HFFc6 (cell line): ENCODE measurements around the gene MEIOSIN. TPM values are rescaled to one million over a fixed set of nuclear protein-coding genes. Genes with fewer than 3 reads are reported as not detected.

Experiments used
- DNase-seq: peaks from one replicate; pipeline ENCODE4 v3.0.0-alpha.2; 2018
- H3K27ac Mint-ChIP-seq: 2 replicates; pipeline ENCODE4 v1.8.0; 2020; ENCODE audit warnings: mild to moderate bottlenecking, mixed read lengths
- H3K27me3 Mint-ChIP-seq: 2 replicates; pipeline ENCODE4 v1.8.0; 2021; ENCODE audit warnings: mild to moderate bottlenecking, moderate library complexity, mixed read lengths; ENCODE audit not compliant: insufficient read depth
- H3K36me3 Mint-ChIP-seq: 2 replicates; pipeline ENCODE4 v1.8.0; 2021; ENCODE audit warnings: low read depth, mixed read lengths
- H3K4me1 Mint-ChIP-seq: 2 replicates; pipeline ENCODE4 v1.8.0; 2020; ENCODE audit warnings: low read depth, mixed read lengths
- H3K4me3 Mint-ChIP-seq: 2 replicates; pipeline ENCODE4 v1.8.0; 2020; ENCODE audit warnings: mild to moderate bottlenecking, moderate library complexity, mixed read lengths
- H3K9me3 Mint-ChIP-seq: 2 replicates; pipeline ENCODE4 v1.8.0; 2020; ENCODE audit warnings: mild to moderate bottlenecking, mixed read lengths
- CTCF ChIP-seq: fragments of 200-600 bp; sonication (generic); IDR thresholded peaks from 2 replicates; pipeline ENCODE4 v1.5.0; 2021; ENCODE audit warnings: antibody characterized with exemption, mild to moderate bottlenecking
- total RNA-seq, 6 experiments: library from RNA; stranded (reverse); fragmentation: NEBNext Ultra II Directional; extraction: Animal tissue kit (Norgen Biotek cat#: 25700); gene quantifications; 2 replicates in 1 of 6; 3 replicates in 5 of 6; pipeline ENCODE4 v1.2.3, GENCODE V29; 2021

Gene MEIOSIN
- total RNA-seq, 6 experiments from 2014 or later = not detected

GRCh38 chr19:45786533-45786894, 53.3 kb downstream of the MEIOSIN start:
- Mint-ChIP-seq H3K27ac (no peak overlapping the region), H3K4me3 (no peak overlapping the region), H3K36me3 (peaks cover 34% of the 10 kb centered on the region), H3K9me3 (no peaks in the 10 kb centered on the region), H3K4me1 (peaks cover 37% of the 10 kb centered on the region), H3K27me3 (peaks cover 4% of the 10 kb centered on the region)
- DNase-seq = no peak
- TF ChIP-seq CTCF = no peak

GRCh38 chr19:45789035-45789786, 56.0 kb downstream of the MEIOSIN start:
- H3K4me1 Mint-ChIP-seq = peaks cover 36% of the 10 kb centered on the region
- peaks cover 2% of the 10 kb centered on the region for H3K27me3 Mint-ChIP-seq
- no peak overlapping the region for H3K4me3 Mint-ChIP-seq
- no peak overlapping the region for H3K27ac Mint-ChIP-seq
- H3K9me3 Mint-ChIP-seq = no peaks in the 10 kb centered on the region
- H3K36me3 Mint-ChIP-seq = peaks cover 36% of the 10 kb centered on the region
- no peak for TF ChIP-seq CTCF
- DNase-seq = no peak

GRCh38 chr19:45790942-45791341, 57.7 kb downstream of the MEIOSIN start:
- H3K9me3 Mint-ChIP-seq = no peaks in the 10 kb centered on the region
- no peak for DNase-seq
- H3K27ac Mint-ChIP-seq = peak overlapping the region; percentile 90
- H3K36me3 Mint-ChIP-seq = peaks cover 36% of the 10 kb centered on the region
- H3K4me3 Mint-ChIP-seq = peak overlapping the region; percentile 99
- H3K4me1 Mint-ChIP-seq = peaks cover 27% of the 10 kb centered on the region
- peaks cover 2% of the 10 kb centered on the region for H3K27me3 Mint-ChIP-seq
- TF ChIP-seq CTCF = no peak

GRCh38 chr19:45791744-45792469, 58.7 kb downstream of the MEIOSIN start:
- no peak for DNase-seq
- H3K36me3 Mint-ChIP-seq = peaks cover 36% of the 10 kb centered on the region
- peak overlapping the region; percentile 99 for H3K4me3 Mint-ChIP-seq
- peak overlapping the region; percentile 90 for H3K27ac Mint-ChIP-seq
- peaks cover 27% of the 10 kb centered on the region for H3K4me1 Mint-ChIP-seq
- TF ChIP-seq CTCF = no peak
- H3K27me3 Mint-ChIP-seq = peaks cover 2% of the 10 kb centered on the region
- no peaks in the 10 kb centered on the region for H3K9me3 Mint-ChIP-seq

- no peak for TF ChIP-seq CTCF
- Mint-ChIP-seq H3K27me3 (peaks cover under 1% of the 10 kb centered on the region), H3K27ac (peak within 1 kb of the TSS; percentile 90), H3K36me3 (peaks cover 33% of the 10 kb centered on the region), H3K4me3 (peak within 1 kb of the TSS; percentile 99), H3K9me3 (no peaks in the 10 kb centered on the region), H3K4me1 (peaks cover 27% of the 10 kb centered on the region)
- DNase-seq = peak; percentile 99
Observed at GRCh38 chr19:45792470-45793177, 59.4 kb downstream of the MEIOSIN start, which contains the start of gene DMWD. DMWD (minus strand) TSS chr19:45792845; CDS start chr19:45792756, 89 bp downstream.
